Osteocyte (in vitro differentiated cells): ENCODE data around the gene ENPP7. TPM values are rescaled to one million over a fixed set of nuclear protein-coding genes. Genes with fewer than 3 reads are reported as not detected.

Experiments
- DNase-seq: peaks from one replicate; pipeline ENCODE4 v3.0.0; 2021; ENCODE audit warnings: mixed read lengths; ENCODE audit not compliant: unreplicated experiment; ENCODE audit errors: extremely low spot score
- H3K27ac Mint-ChIP-seq: one replicate; pipeline ENCODE4 v1.8.0; 2021; ENCODE audit warnings: mild to moderate bottlenecking, mixed read lengths; ENCODE audit not compliant: unreplicated experiment
- H3K27me3 Mint-ChIP-seq: one replicate; pipeline ENCODE4 v1.8.0; 2021; ENCODE audit warnings: mixed read lengths; ENCODE audit not compliant: unreplicated experiment
- H3K36me3 Mint-ChIP-seq: one replicate; pipeline ENCODE4 v1.8.0; 2021; ENCODE audit warnings: mixed read lengths; ENCODE audit not compliant: unreplicated experiment
- H3K4me1 Mint-ChIP-seq: one replicate; pipeline ENCODE4 v1.8.0; 2021; ENCODE audit warnings: mixed read lengths; ENCODE audit not compliant: unreplicated experiment
- H3K4me3 Mint-ChIP-seq: one replicate; pipeline ENCODE4 v1.8.0; 2021; ENCODE audit warnings: mild to moderate bottlenecking, moderate library complexity, mixed read lengths; ENCODE audit not compliant: unreplicated experiment
- H3K9me3 Mint-ChIP-seq: one replicate; pipeline ENCODE4 v1.8.0; 2021; ENCODE audit warnings: mixed read lengths; ENCODE audit not compliant: unreplicated experiment
- CTCF ChIP-seq: fragments of 200-600 bp; sonication (generic); IDR thresholded peaks from 2 replicates; pipeline ENCODE4 v1.5.0; 2021; ENCODE audit warnings: antibody characterized with exemption, mild to moderate bottlenecking, moderate library complexity
- microRNA-seq: library from miRNA; unstranded; fragments of <30 nt; microRNA quantifications from one replicate; pipeline ENCODE4 v1.1.0, GENCODE V29; 2020; ENCODE audit not compliant: unreplicated experiment
- total RNA-seq: library from RNA; stranded (reverse); gene quantifications from 2 replicates; pipeline ENCODE4 v1.2.1, GENCODE V29; 2021

ENPP7 gene
- total RNA-seq, 1 donor from 2014 or later: not detected

GRCh38 chr17:79789943-79790804, 59.4 kb downstream of the ENPP7 start:
- no peak overlapping the region for H3K27ac Mint-ChIP-seq
- no peak for DNase-seq
- peaks cover 43% of the 10 kb centered on the region for H3K27me3 Mint-ChIP-seq
- H3K4me3 Mint-ChIP-seq: no peak overlapping the region
- H3K4me1 Mint-ChIP-seq: peaks cover 18% of the 10 kb centered on the region
- peak; percentile 83 for TF ChIP-seq CTCF
- H3K9me3 Mint-ChIP-seq: no peaks in the 10 kb centered on the region
- H3K36me3 Mint-ChIP-seq: peaks cover 3% of the 10 kb centered on the region

- H3K27me3 Mint-ChIP-seq: peaks cover 43% of the 10 kb centered on the region
- no peak for TF ChIP-seq CTCF
- H3K36me3 Mint-ChIP-seq: no peaks in the 10 kb centered on the region
- no peak for DNase-seq
- no peaks in the 10 kb centered on the region for H3K9me3 Mint-ChIP-seq
- no peak overlapping the region for H3K27ac Mint-ChIP-seq
- no peak overlapping the region for H3K4me3 Mint-ChIP-seq
- H3K4me1 Mint-ChIP-seq: peaks cover 23% of the 10 kb centered on the region
Observed at GRCh38 chr17:79790805-79791734, 60.3 kb downstream of the ENPP7 start.

DNA sequence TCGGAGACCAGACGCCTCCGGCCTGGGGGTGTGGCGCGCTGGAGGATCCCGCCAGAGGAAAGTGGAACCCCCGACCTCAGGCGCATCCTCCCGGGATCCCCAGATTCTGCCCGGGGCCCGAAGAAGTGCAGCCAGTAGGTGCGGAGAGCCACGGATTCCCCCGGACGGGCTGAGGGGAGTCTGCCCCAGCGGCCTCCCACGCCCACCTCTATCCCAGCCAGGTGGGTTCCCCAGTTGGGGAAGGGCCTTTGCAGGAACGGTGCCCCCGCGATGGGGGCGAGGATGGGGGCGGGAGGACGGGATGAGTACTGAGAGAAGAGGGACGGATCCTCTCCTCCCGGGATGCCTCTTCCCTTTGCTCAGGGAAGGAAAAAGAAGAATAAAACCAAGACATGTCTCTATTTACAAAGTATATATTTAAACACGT, 61.0 kb downstream of the ENPP7 start:
- no peak for DNase-seq
- Mint-ChIP-seq H3K9me3 (no peaks in the 10 kb centered on the region), H3K27me3 (peaks cover 37% of the 10 kb centered on the region), H3K27ac (no peak overlapping the region), H3K4me1 (peaks cover 28% of the 10 kb centered on the region), H3K4me3 (peak overlapping the region; percentile 44), H3K36me3 (no peaks in the 10 kb centered on the region)
- no peak for TF ChIP-seq CTCF

Small RNA genes lying within 50 kb of the gene (microRNA-seq; reads per million reads assigned to microRNA genes)
- not detected for gene MIR4739

Other genes starting within 250 kb of the ENPP7 start
- not detected in 2 replicates for gene RBFOX3, start 119.9 kb upstream of the ENPP7 start, total RNA-seq
- gene CBX2, start 47.2 kb downstream of the ENPP7 start, total RNA-seq: 9.9 and 12.7 TPM in 2 replicates
- gene CBX8, start 66.1 kb downstream of the ENPP7 start, total RNA-seq: 5.4 and 6.3 TPM in 2 replicates
- gene CBX4, start 108.5 kb downstream of the ENPP7 start, total RNA-seq: 21.4 and 23.2 TPM in 2 replicates